ENCODE measurements around the gene CYS1. TPM values are rescaled to one million over a fixed set of nuclear protein-coding genes. Genes with fewer than 3 reads are reported as not detected.
A peak's percentile ranks its signal among the peaks of the same experiment; 100 is the strongest.

CYS1 gene
- total and polyA plus RNA-seq, 2 donors (not counting 3 experiments of a cell fraction or from before 2014, with no cell fraction given): not detected

GRCh38 chr2:10080536-10081304 is 509 bp upstream of the CYS1 start:
- intact Hi-C loops (cut with micrococcal nuclease) (loop anchor here (1.0 kb wide), 1 partner anchor 17 kb away; no protein-coding TSS in a partner anchor), dilution Hi-C loops (cut with MboI; ENCODE audit: extremely low pct_ligation_motif_present, low sequenced_read_pairs) (no loop called here)
- ChIA-PET POLR2A (no interaction called here), CTCF (interaction anchor here (3.1 to 20.2 kb wide), 3 partner anchors 9 to 355 kb away, joined by 24 to 485 read pairs (median 47); no protein-coding TSS in a partner anchor)
- no TSS peak for BruUV-seq (replicated peaks)
- H3K9me3 ChIP-seq (replicated peaks; ENCODE audit: control insufficient read depth, insufficient read depth, low read length): no peaks in the 10 kb centered on the region
- no peaks in the 10 kb centered on the region for H3K4me1 ChIP-seq (ENCODE audit: control insufficient read depth, extremely low read depth, insufficient read depth, low read length)
- no peaks in the 10 kb centered on the region for H3K79me2 ChIP-seq (ENCODE audit: control insufficient read depth, insufficient read depth, low read length)
- H3K4me2 ChIP-seq (ENCODE audit: insufficient read depth, low read length): no peak overlapping the region
- FAIRE-seq (peak; percentile 15), DNase-seq (ENCODE audit: low read depth, low spot score) (no peak)
- H3K4me3 ChIP-seq (replicated peaks in 1 of 3; ENCODE audit: insufficient read depth in 1 of 3, low read depth in 1 of 3, low read length in 3 of 3): no peak overlapping the region
- no peak overlapping the region for H3K9ac ChIP-seq (replicated peaks; ENCODE audit: extremely low read depth, insufficient read depth, low read length)
- H3K9me1 ChIP-seq (replicated peaks; ENCODE audit: control insufficient read depth, extremely low read depth, insufficient read depth, low read length): no peaks in the 10 kb centered on the region
- no peak overlapping the region for H3K27ac ChIP-seq (ENCODE audit: insufficient read depth, low read depth, low read length)
- H3K36me3 ChIP-seq (ENCODE audit: control insufficient read depth in 2 of 2, extremely low read depth in 1 of 2, insufficient read depth in 2 of 2, low read length in 2 of 2): no peaks in the 10 kb centered on the region
- TF ChIP-seq EZH2 (IDR thresholded peaks at IDR 0.05; ENCODE audit: borderline replicate concordance, low read depth, low read length, severe bottlenecking): peak; percentile 94
- no peak for TF ChIP-seq POLR2A (IDR thresholded peaks at IDR 0.05; ENCODE audit: low read depth, low read length)
- H3K27me3 ChIP-seq (ENCODE audit: control insufficient read depth in 2 of 2, insufficient read depth in 2 of 2, low read length in 2 of 2): peaks cover 50 to 64% of the 10 kb centered on the region in 2 experiments
- H4K20me1 ChIP-seq (replicated peaks; ENCODE audit: control insufficient read depth, extremely low read depth, insufficient read depth, low read length): no peaks in the 10 kb centered on the region
- H2AFZ ChIP-seq (ENCODE audit: low read depth, low read length): peak overlapping the region; percentile 7

- no peak for DNase-seq (ENCODE audit: low read depth, low spot score)
- Histone ChIP-seq H3K9me3 (replicated peaks; ENCODE audit: control insufficient read depth, insufficient read depth, low read length) (no peaks in the 10 kb centered on the region), H3K4me2 (ENCODE audit: insufficient read depth, low read length) (no peak overlapping the region), H4K20me1 (replicated peaks; ENCODE audit: control insufficient read depth, extremely low read depth, insufficient read depth, low read length) (no peaks in the 10 kb centered on the region), H3K9me1 (replicated peaks; ENCODE audit: control insufficient read depth, extremely low read depth, insufficient read depth, low read length) (no peaks in the 10 kb centered on the region), H3K4me1 (ENCODE audit: control insufficient read depth, extremely low read depth, insufficient read depth, low read length) (no peaks in the 10 kb centered on the region), H3K79me2 (ENCODE audit: control insufficient read depth, insufficient read depth, low read length) (no peaks in the 10 kb centered on the region), H3K36me3 (ENCODE audit: control insufficient read depth in 2 of 2, extremely low read depth in 1 of 2, insufficient read depth in 2 of 2, low read length in 2 of 2) (no peaks in the 10 kb centered on the region), H3K9ac (replicated peaks; ENCODE audit: extremely low read depth, insufficient read depth, low read length) (no peak overlapping the region), H3K4me3 (replicated peaks in 1 of 3; ENCODE audit: insufficient read depth in 1 of 3, low read depth in 1 of 3, low read length in 3 of 3) (peak overlapping the region in 1 of 3 experiments; percentile 36), H3K27ac (ENCODE audit: insufficient read depth, low read depth, low read length) (no peak overlapping the region), H3K27me3 (ENCODE audit: control insufficient read depth in 2 of 2, insufficient read depth in 2 of 2, low read length in 2 of 2) (peaks cover 47 to 59% of the 10 kb centered on the region in 2 experiments), H2AFZ (ENCODE audit: low read depth, low read length) (peak overlapping the region; percentile 17)
- peak; percentile 47 for TF ChIP-seq EZH2 (IDR thresholded peaks at IDR 0.05; ENCODE audit: borderline replicate concordance, low read depth, low read length, severe bottlenecking)
- TF ChIP-seq FOS (IDR thresholded peaks at IDR 0.05; ENCODE audit: borderline replicate concordance, insufficient read depth, low read length): no peak
- dilution Hi-C loops (cut with MboI; ENCODE audit: extremely low pct_ligation_motif_present, low sequenced_read_pairs): no loop called here
- BruUV-seq (replicated peaks): no TSS peak
- intact Hi-C loops (cut with micrococcal nuclease): no loop called here
- no peak for FAIRE-seq
- ChIA-PET CTCF (interaction anchor here (0.6 to 3.8 kb wide), 11 partner anchors 8 to 356 kb away, joined by 3 to 47 read pairs (median 4); no protein-coding TSS in a partner anchor), POLR2A (no interaction called here)
These were observed 843 bp downstream of the CYS1 start for GRCh38 chr2:10079266-10079869.

All from endothelial cell of umbilical vein (primary cell).